ENCODE data around the gene DHX34. TPM values are rescaled to one million over a fixed set of nuclear protein-coding genes. Genes with fewer than 3 reads are reported as not detected.

DHX34 gene
- total RNA-seq, 1 experiment from 2014 or later: 16.2 TPM

Other genes starting within 250 kb of the DHX34 start
- gene ZC3H4, start 235.5 kb upstream of the DHX34 start, total RNA-seq (2014; rRNA removed; shearing (Covaris generic)): 4.5 and 11.2 TPM in 2 replicates
- gene SAE1, start 218.5 kb upstream of the DHX34 start, total RNA-seq (2014; rRNA removed; shearing (Covaris generic)): 238 and 270 TPM in 2 replicates
- 1.9 and 5.0 TPM in 2 replicates for gene BBC3, start 118.1 kb upstream of the DHX34 start, total RNA-seq (2014; rRNA removed; shearing (Covaris generic))
- 2.1 and 6.0 TPM in 2 replicates for gene CCDC9, start 92.8 kb upstream of the DHX34 start, total RNA-seq (2014; rRNA removed; shearing (Covaris generic))
- 1.9 and 6.0 TPM in 2 replicates for gene INAFM1, start 74.4 kb upstream of the DHX34 start, total RNA-seq (2014; rRNA removed; shearing (Covaris generic))
- 0.05 TPM in 1 of 2 replicates, not detected in the other for gene C5AR1, start 39.5 kb upstream of the DHX34 start, total RNA-seq (2014; rRNA removed; shearing (Covaris generic))
- 0.39 and 0.91 TPM in 2 replicates for gene C5AR2, start 17.1 kb upstream of the DHX34 start, total RNA-seq (2014; rRNA removed; shearing (Covaris generic))
- 3.3 and 5.4 TPM in 2 replicates for gene MEIS3, start 70.2 kb downstream of the DHX34 start, total RNA-seq (2014; rRNA removed; shearing (Covaris generic))
- not detected in 2 replicates for gene SLC8A2, start 122.6 kb downstream of the DHX34 start, total RNA-seq (2014; rRNA removed; shearing (Covaris generic))
- gene KPTN, start 134.9 kb downstream of the DHX34 start, total RNA-seq (2014; rRNA removed; shearing (Covaris generic)): 3.4 and 11.1 TPM in 2 replicates
- gene NAPA, start 165.7 kb downstream of the DHX34 start, total RNA-seq (2014; rRNA removed; shearing (Covaris generic)): 211 and 268 TPM in 2 replicates
- gene ZNF541, start 223.8 kb downstream of the DHX34 start, total RNA-seq (2014; rRNA removed; shearing (Covaris generic)): 0.27 TPM in 1 of 2 replicates, not detected in the other